Endothelial cell of umbilical vein (primary cell): Measurements from ENCODE around the gene SPATA18. TPM values are rescaled to one million over a fixed set of nuclear protein-coding genes. Genes with fewer than 3 reads are reported as not detected.

Source experiments
- BruUV-seq: library from RNA; stranded (reverse); fragments of 400-500 nt; replicated peaks from 2 replicates; lab custom pipeline; 2021; lab: Mats Ljungman, UMichigan
- CTCF ChIA-PET: fragments of 300-600, 350-600 bp; sonication (Branson Sonifier 250); formaldehyde crosslinking; loops from one replicate; lab custom pipeline; 2021; ENCODE audit warnings: antibody characterized with exemption, inconsistent platforms; lab: Charles Lee
- POLR2A ChIA-PET: fragments of 300-600, 350-600 bp; sonication (Branson Sonifier 250); formaldehyde crosslinking; loops from one replicate; lab custom pipeline; 2021; ENCODE audit warnings: antibody characterized with exemption, inconsistent platforms; lab: Charles Lee
- DNase-seq: peaks from one replicate; pipeline ENCODE4 v3.0.0-alpha.2; 2011; ENCODE audit warnings: low read depth, low spot score
- FAIRE-seq: peaks from 2 replicates; lab custom pipeline; 2011; peaks lifted over from hg19 to GRCh38; lab: Jason Lieb, UNC
- H2AFZ ChIP-seq: 2 replicates; pipeline ENCODE4 v1.6.0; 2012; ENCODE audit warnings: low read depth, low read length, control low read depth, inconsistent platforms
- H3K27ac ChIP-seq: 2 replicates; pipeline ENCODE4 v1.5.1; 2011; ENCODE audit warnings: low read depth, mild to moderate bottlenecking, control low read depth, low read length, moderate library complexity; ENCODE audit not compliant: insufficient read depth
- H3K27me3 ChIP-seq, 2 experiments: 2 replicates each; pipeline versions ENCODE4 v1.6.0 to v1.6.1; 2011; ENCODE audit warnings: low read length in 2 of 2, mixed read lengths in 1 of 2; ENCODE audit not compliant: control insufficient read depth in 2 of 2, insufficient read depth in 2 of 2
- H3K36me3 ChIP-seq, 2 experiments: 2 replicates in 1 of 2; 3 replicates in 1 of 2; pipeline ENCODE4 v1.5.1; 2011; ENCODE audit warnings: low read length in 2 of 2, mild to moderate bottlenecking in 1 of 2, moderate library complexity in 1 of 2; ENCODE audit not compliant: control insufficient read depth in 2 of 2, insufficient read depth in 2 of 2; ENCODE audit errors: extremely low read depth in 1 of 2
- H3K4me1 ChIP-seq: 3 replicates; pipeline ENCODE4 v1.5.1; 2011; ENCODE audit warnings: mild to moderate bottlenecking, low read length; ENCODE audit not compliant: control insufficient read depth, insufficient read depth; ENCODE audit errors: extremely low read depth
- H3K4me2 ChIP-seq: 2 replicates; pipeline ENCODE4 v1.6.1; 2011; ENCODE audit warnings: low read length, control low read depth, mixed read lengths; ENCODE audit not compliant: insufficient read depth
- H3K4me3 ChIP-seq, 3 experiments: fragments of 200-600 bp in 1 of 3; sonication (generic), shearing (Covaris generic) in 1 of 3; replicated peaks in 1 of 3; 2 replicates each; pipeline ENCODE4 v1.5.1; 2011 to 2016; ENCODE audit warnings: control low read depth in 3 of 3, low read length in 3 of 3, mild to moderate bottlenecking in 2 of 3, inconsistent platforms in 1 of 3, low read depth in 1 of 3, moderate library complexity in 1 of 3; ENCODE audit not compliant: insufficient read depth in 1 of 3
- H3K79me2 ChIP-seq: 2 replicates; pipeline ENCODE4 v1.6.0; 2012; ENCODE audit warnings: low read length, inconsistent platforms; ENCODE audit not compliant: control insufficient read depth, insufficient read depth
- H3K9ac ChIP-seq: replicated peaks from 2 replicates; pipeline ENCODE3; 2011; ENCODE audit warnings: low read length, control low read depth; ENCODE audit not compliant: insufficient read depth; ENCODE audit errors: extremely low read depth
- H3K9me1 ChIP-seq: replicated peaks from 3 replicates; pipeline ENCODE4 v1.6.0; 2011; ENCODE audit warnings: mild to moderate bottlenecking, low read length; ENCODE audit not compliant: control insufficient read depth, insufficient read depth; ENCODE audit errors: extremely low read depth
- H3K9me3 ChIP-seq: replicated peaks from 2 replicates; pipeline ENCODE4 v1.5.1; 2012; ENCODE audit warnings: low read length, inconsistent platforms; ENCODE audit not compliant: control insufficient read depth, insufficient read depth
- H4K20me1 ChIP-seq: replicated peaks from 2 replicates; pipeline ENCODE3; 2011; ENCODE audit warnings: mild to moderate bottlenecking, low read length; ENCODE audit not compliant: control insufficient read depth, insufficient read depth; ENCODE audit errors: extremely low read depth
- CTCF ChIP-seq, 2 donors: IDR thresholded peaks; 1 replicate in 1 of 2; 2 replicates in 1 of 2; pipeline ENCODE4 v1.5.1; 2011; ENCODE audit warnings: low read length in 2 of 2, mild to moderate bottlenecking in 2 of 2, moderate library complexity in 2 of 2, control low read depth in 1 of 2, inconsistent platforms in 1 of 2, low read depth in 1 of 2; ENCODE audit not compliant: insufficient read depth in 1 of 2; ENCODE audit errors: extremely low read depth in 1 of 2
- EZH2 ChIP-seq: IDR thresholded peaks from 2 replicates; pipeline ENCODE4 v1.6.1; 2012; ENCODE audit warnings: borderline replicate concordance, low read depth, mild to moderate bottlenecking, moderate library complexity, low read length, inconsistent platforms; ENCODE audit not compliant: severe bottlenecking
- FOS ChIP-seq: IDR thresholded peaks from 2 replicates; pipeline ENCODE4 v1.6.1; 2011; ENCODE audit warnings: mild to moderate bottlenecking, low read length, moderate library complexity, borderline replicate concordance; ENCODE audit not compliant: insufficient read depth
- GATA2 ChIP-seq: IDR thresholded peaks from 2 replicates; pipeline ENCODE4 v1.7.0; 2011; ENCODE audit warnings: low read depth, mild to moderate bottlenecking, moderate library complexity, mixed read lengths, low read length; ENCODE audit not compliant: insufficient read length, insufficient read depth
- JUN ChIP-seq: IDR thresholded peaks from 2 replicates; pipeline ENCODE4 v1.6.1; 2011; ENCODE audit warnings: borderline replicate concordance, low read depth; ENCODE audit not compliant: insufficient read length, insufficient read depth
- MAX ChIP-seq: IDR thresholded peaks from 2 replicates; pipeline ENCODE4 v1.6.1; 2011; ENCODE audit not compliant: insufficient read depth, insufficient read length
- MYC ChIP-seq: IDR thresholded peaks from one replicate; pipeline ENCODE4 v1.6.1; 2011; ENCODE audit warnings: mild to moderate bottlenecking, low read depth, low read length
- POLR2A ChIP-seq: IDR thresholded peaks from 2 replicates; pipeline ENCODE4 v1.6.1; 2012; ENCODE audit warnings: low read depth, mild to moderate bottlenecking, control low read depth, low read length
- POLR2AphosphoS5 ChIP-seq: IDR thresholded peaks from 2 replicates; pipeline ENCODE4 v1.6.1; 2012; ENCODE audit warnings: low read depth, mild to moderate bottlenecking, control low read depth, low read length, moderate library complexity; ENCODE audit not compliant: insufficient read depth
- dilution Hi-C: fragments of 300-500 bp; cut with MboI; formaldehyde crosslinking; loops from one replicate; pipeline ENCODE4 v1.15.0; 2019; ENCODE audit warnings: low sequenced_read_pairs; ENCODE audit not compliant: extremely low pct_ligation_motif_present
- intact Hi-C: fragments of 100-400 bp; cut with micrococcal nuclease; formaldehyde crosslinking; loops from one replicate; pipeline ENCODE4 v1.10.0; 2022
- polyA plus RNA-seq, 4 experiments: library from polyadenylated mRNA; depleted of rRNA in 3 of 4; stranded (reverse) in 3 of 4; unstranded in 1 of 4; fragments of >200 nt; gene quantifications; 2 replicates each; pipeline versions ENCODE4 v1.2.1 to v1.2.3, GENCODE V29; 2011 to 2012; ENCODE audit warnings: missing spikeins in 1 of 4
- total RNA-seq: library from RNA; stranded (reverse); gene quantifications from 2 replicates; pipeline ENCODE4 v1.2.3, GENCODE V29; 2021

SPATA18 gene
- total and polyA plus RNA-seq, 2 donors (not counting 3 experiments of a cell fraction or from before 2014, with no cell fraction given): 2.7 to 4.6 TPM

GRCh38 chr4:52143815-52144214 lies 92.7 kb downstream of the SPATA18 start:
- intact Hi-C loops: no loop called here
- TF ChIP-seq EZH2: no peak
- TF ChIP-seq POLR2AphosphoS5: no peak
- no peak for TF ChIP-seq MYC
- no peak for TF ChIP-seq MAX
- TF ChIP-seq POLR2A: no peak
- TF ChIP-seq FOS: no peak
- TF ChIP-seq GATA2: no peak
- no peak for TF ChIP-seq CTCF (IDR thresholded peaks at IDR 0.05; ENCODE audit: extremely low read depth in 1 of 2, insufficient read depth in 1 of 2, low read depth in 1 of 2, low read length in 2 of 2)
- no peak for TF ChIP-seq JUN
- Histone ChIP-seq H3K36me3 (no peaks in the 10 kb centered on the region), H3K4me3 (no peak overlapping the region), H3K27me3 (no peaks in the 10 kb centered on the region), H3K9me3 (no peaks in the 10 kb centered on the region), H3K4me1 (no peaks in the 10 kb centered on the region), H3K79me2 (no peaks in the 10 kb centered on the region), H3K9me1 (no peaks in the 10 kb centered on the region), H2AFZ (no peak overlapping the region), H3K27ac (no peak overlapping the region), H4K20me1 (no peaks in the 10 kb centered on the region), H3K9ac (no peak overlapping the region), H3K4me2 (no peak overlapping the region)
- ChIA-PET CTCF (no interaction called here), POLR2A (no interaction called here)
- FAIRE-seq: no peak
- dilution Hi-C loops: no loop called here
- BruUV-seq: no TSS peak
- no peak for DNase-seq
